Fibroblast of lung (primary cell): ENCODE measurements around the gene LPCAT3. TPM values are rescaled to one million over a fixed set of nuclear protein-coding genes. Genes with fewer than 3 reads are reported as not detected.

Experiments
- DNase-seq, 2 donors: peaks; one replicate each; pipeline versions ENCODE4 v3.0.0 to v3.0.0-alpha.2; 2010; ENCODE audit warnings: low read depth in 2 of 2
- H2AFZ ChIP-seq: 2 replicates; pipeline ENCODE4 v1.5.1; 2012; ENCODE audit warnings: low read length, control low read depth, inconsistent platforms
- H3K27ac ChIP-seq: 2 replicates; pipeline ENCODE4 v1.5.1; 2011; ENCODE audit warnings: low read length, control low read depth; ENCODE audit not compliant: insufficient read depth
- H3K27me3 ChIP-seq: 2 replicates; pipeline ENCODE4 v1.5.1; 2011; ENCODE audit warnings: mild to moderate bottlenecking, low read length; ENCODE audit not compliant: control insufficient read depth, insufficient read depth
- H3K36me3 ChIP-seq: 2 replicates; pipeline ENCODE4 v1.5.1; 2011; ENCODE audit warnings: low read length; ENCODE audit not compliant: control insufficient read depth, insufficient read depth
- H3K4me1 ChIP-seq: 2 replicates; pipeline ENCODE4 v1.5.1; 2011; ENCODE audit warnings: low read length; ENCODE audit not compliant: control insufficient read depth, insufficient read depth; ENCODE audit errors: extremely low read depth
- H3K4me2 ChIP-seq: 2 replicates; pipeline ENCODE4 v1.5.1; 2011; ENCODE audit warnings: low read length, control low read depth; ENCODE audit not compliant: insufficient read depth; ENCODE audit errors: extremely low read depth
- H3K4me3 ChIP-seq, 4 experiments: fragments of 200-600 bp in 1 of 4; sonication (generic) in 1 of 4; replicated peaks in 1 of 4; 2 replicates each; pipeline ENCODE4 v1.5.1; 2011 to 2016; ENCODE audit warnings: low read length in 4 of 4, low read depth in 3 of 4, mild to moderate bottlenecking in 3 of 4, control low read depth in 2 of 4, inconsistent platforms in 1 of 4, mixed read lengths in 1 of 4; ENCODE audit not compliant: insufficient read depth in 1 of 4; ENCODE audit errors: control extremely low read depth in 1 of 4
- H3K79me2 ChIP-seq: 2 replicates; pipeline ENCODE4 v1.5.1; 2012; ENCODE audit warnings: mild to moderate bottlenecking, low read length, inconsistent platforms; ENCODE audit not compliant: control insufficient read depth, insufficient read depth
- H3K9ac ChIP-seq: 2 replicates; pipeline ENCODE4 v1.5.1; 2011; ENCODE audit warnings: mild to moderate bottlenecking, low read length, control low read depth; ENCODE audit not compliant: insufficient read depth
- H3K9me3 ChIP-seq: 2 replicates; pipeline ENCODE4 v1.5.1; 2012; ENCODE audit warnings: low read depth, low read length; ENCODE audit not compliant: control insufficient read depth, insufficient read depth
- H4K20me1 ChIP-seq: 2 replicates; pipeline ENCODE4 v1.5.1; 2011; ENCODE audit warnings: low read length; ENCODE audit not compliant: control insufficient read depth, insufficient read depth; ENCODE audit errors: extremely low read depth
- CTCF ChIP-seq, 2 donors: IDR thresholded peaks in 1 of 2; conservative IDR thresholded peaks in 1 of 2; 1 replicate in 1 of 2; 2 replicates in 1 of 2; pipeline ENCODE4 v1.5.1; 2011 to 2012; ENCODE audit warnings: low read length in 2 of 2, control low read depth in 1 of 2, inconsistent platforms in 1 of 2, low read depth in 1 of 2, mild to moderate bottlenecking in 1 of 2
- EZH2 ChIP-seq: IDR thresholded peaks from 2 replicates; pipeline ENCODE4 v1.5.1; 2012; ENCODE audit warnings: low read length, control low read depth, mild to moderate bottlenecking; ENCODE audit errors: missing control alignments
- polyA plus RNA-seq, 2 donors: library from polyadenylated mRNA; depleted of rRNA in 1 of 2; stranded (reverse) in 1 of 2; unstranded in 1 of 2; fragments of >200 nt; gene quantifications; 2 replicates each; pipeline ENCODE4 v1.2.1, GENCODE V29; 2011 to 2012; ENCODE audit warnings: missing spikeins in 1 of 2
- total RNA-seq: library from RNA; depleted of rRNA; stranded (reverse); fragments of >200 nt; gene quantifications from 2 replicates; pipeline ENCODE4 v1.2.1, GENCODE V29; 2014

The LPCAT3 gene
- total and polyA plus RNA-seq, 2 donors (not counting 1 experiment from before 2014, with no cell fraction given), result 11.4 to 54.0 TPM

GRCh38 chr12:6961278-6961694 is 57.0 kb downstream of the LPCAT3 start:
- TF ChIP-seq EZH2 (no peak), CTCF (conservative IDR thresholded peaks at IDR 0.05 in 1 of 2, IDR thresholded peaks at IDR 0.05 in 1 of 2; ENCODE audit: low read depth in 1 of 2, low read length in 2 of 2) (no peak)
- peak overlapping the region; percentile 29 for H2AFZ ChIP-seq
- H3K4me1 ChIP-seq, result peaks cover 4% of the 10 kb centered on the region
- H3K27ac ChIP-seq, result no peak overlapping the region
- H3K4me3 ChIP-seq, result no peak overlapping the region
- H3K36me3 ChIP-seq, result peaks cover 4% of the 10 kb centered on the region
- no peaks in the 10 kb centered on the region for H3K79me2 ChIP-seq
- no peaks in the 10 kb centered on the region for H3K9me3 ChIP-seq
- H3K4me2 ChIP-seq, result no peak overlapping the region
- no peak overlapping the region for H3K9ac ChIP-seq
- DNase-seq, result peak in 1 of 2 donors; percentile 61
- H4K20me1 ChIP-seq, result no peaks in the 10 kb centered on the region
- no peaks in the 10 kb centered on the region for H3K27me3 ChIP-seq

- H3K79me2 ChIP-seq, result no peaks in the 10 kb centered on the region
- no peaks in the 10 kb centered on the region for H3K27me3 ChIP-seq
- no peak overlapping the region for H2AFZ ChIP-seq
- H3K9ac ChIP-seq, result no peak overlapping the region
- no peaks in the 10 kb centered on the region for H4K20me1 ChIP-seq
- H3K4me3 ChIP-seq, result no peak overlapping the region
- H3K27ac ChIP-seq, result no peak overlapping the region
- no peak overlapping the region for H3K4me2 ChIP-seq
- H3K4me1 ChIP-seq, result peaks cover 4% of the 10 kb centered on the region
- peak; percentile 21 to 33 for DNase-seq
- no peaks in the 10 kb centered on the region for H3K9me3 ChIP-seq
- H3K36me3 ChIP-seq, result no peaks in the 10 kb centered on the region
- TF ChIP-seq CTCF (conservative IDR thresholded peaks at IDR 0.05 in 1 of 2, IDR thresholded peaks at IDR 0.05 in 1 of 2; ENCODE audit: low read depth in 1 of 2, low read length in 2 of 2) (peak in 1 of 2 donors; percentile 27), EZH2 (no peak)
Measured at GRCh38 chr12:6960593-6961277, 57.5 kb downstream of the LPCAT3 start.

GRCh38 chr12:6959805-6960592 is 58.3 kb downstream of the LPCAT3 start:
- no peak overlapping the region for H3K4me2 ChIP-seq
- no peaks in the 10 kb centered on the region for H3K27me3 ChIP-seq
- H3K36me3 ChIP-seq, result no peaks in the 10 kb centered on the region
- H3K4me1 ChIP-seq, result peaks cover 4% of the 10 kb centered on the region
- no peaks in the 10 kb centered on the region for H3K79me2 ChIP-seq
- H3K9me3 ChIP-seq, result no peaks in the 10 kb centered on the region
- H3K27ac ChIP-seq, result no peak overlapping the region
- no peak for DNase-seq
- no peaks in the 10 kb centered on the region for H4K20me1 ChIP-seq
- H3K9ac ChIP-seq, result no peak overlapping the region
- TF ChIP-seq CTCF (conservative IDR thresholded peaks at IDR 0.05 in 1 of 2, IDR thresholded peaks at IDR 0.05 in 1 of 2; ENCODE audit: low read depth in 1 of 2, low read length in 2 of 2) (no peak), EZH2 (no peak)
- no peak overlapping the region for H2AFZ ChIP-seq
- no peak overlapping the region for H3K4me3 ChIP-seq
